NT2/D1 (cell line): Measurements from ENCODE around the gene VAPA.

ENCODE experiments used
- SUZ12 ChIP-seq: IDR thresholded peaks from 2 replicates; pipeline ENCODE4 v1.6.1; 2011; ENCODE audit not compliant: insufficient read length, insufficient read depth; ENCODE audit errors: extremely low read depth
- YY1 ChIP-seq: IDR thresholded peaks from 2 replicates; pipeline ENCODE4 v1.6.1; 2011; ENCODE audit not compliant: insufficient read length, insufficient read depth
- ZNF274 ChIP-seq: IDR thresholded peaks from 2 replicates; pipeline ENCODE4 v1.6.1; 2011; ENCODE audit warnings: mild to moderate bottlenecking, low read depth, low read length

DNA sequence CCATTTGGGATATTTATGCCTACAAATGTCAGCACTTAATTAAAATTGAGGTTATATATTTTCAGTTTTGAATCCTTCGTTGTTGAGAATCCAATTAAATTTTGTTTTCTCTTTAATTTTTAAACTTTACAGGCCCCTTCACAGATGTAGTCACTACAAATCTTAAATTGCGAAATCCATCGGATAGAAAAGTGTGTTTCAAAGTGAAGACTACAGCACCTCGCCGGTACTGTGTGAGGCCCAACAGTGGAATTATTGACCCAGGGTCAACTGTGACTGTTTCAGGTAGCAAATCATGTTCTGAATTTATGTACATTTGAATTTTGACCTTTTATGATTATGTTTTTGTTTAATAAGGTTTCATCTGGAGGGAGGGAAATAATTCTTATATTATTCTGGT is 17.9 kb downstream of the VAPA start:
- TF ChIP-seq SUZ12: no peak
- TF ChIP-seq YY1: no peak
- no peak for TF ChIP-seq ZNF274
